Measurements from ENCODE around the gene PXMP4.

The PXMP4 gene

DNA sequence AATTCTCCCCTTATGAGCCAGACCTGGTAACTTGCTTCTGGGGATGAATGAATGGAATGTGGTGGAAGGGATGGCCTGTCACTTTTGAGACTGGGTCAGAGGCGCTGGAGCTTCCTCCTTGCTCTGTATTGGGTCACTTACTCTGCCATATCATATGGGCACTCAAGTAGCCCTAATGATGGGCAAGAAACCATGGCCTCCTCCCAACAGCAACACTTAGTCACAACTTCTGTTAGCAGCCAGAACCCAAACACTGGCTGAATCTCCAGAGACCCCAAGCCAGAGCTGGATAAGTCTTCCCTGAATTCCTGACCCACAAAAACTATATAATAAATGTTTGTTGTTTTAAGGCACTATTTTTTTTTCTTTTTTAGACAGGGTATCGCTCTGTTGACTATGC is 39.4 kb downstream of the PXMP4 start:
- H3K4me3 ChIP-seq (ENCODE audit: low read length): no peak overlapping the region
- 0 out of 2 replicates have a peak, but pooled peaks cover 3% of the 10 kb centered on the region for H3K4me1 ChIP-seq (ENCODE audit: insufficient read depth, low read length)
- 92% methylated on average over 2 of the region's 2 CpGs for WGBS
- H3K9ac ChIP-seq (ENCODE audit: low read depth, low read length): no peak overlapping the region
- H3K9me3 ChIP-seq (ENCODE audit: insufficient read depth, low read depth, low read length): no peaks in the 10 kb centered on the region
- no peak overlapping the region for H3K27ac ChIP-seq (ENCODE audit: low read depth, low read length)
- H3K27me3 ChIP-seq (ENCODE audit: insufficient read depth, low read length): no peaks in the 10 kb centered on the region
- H3K36me3 ChIP-seq (ENCODE audit: insufficient read depth, low read length): peaks cover 50% of the 10 kb centered on the region

DNA sequence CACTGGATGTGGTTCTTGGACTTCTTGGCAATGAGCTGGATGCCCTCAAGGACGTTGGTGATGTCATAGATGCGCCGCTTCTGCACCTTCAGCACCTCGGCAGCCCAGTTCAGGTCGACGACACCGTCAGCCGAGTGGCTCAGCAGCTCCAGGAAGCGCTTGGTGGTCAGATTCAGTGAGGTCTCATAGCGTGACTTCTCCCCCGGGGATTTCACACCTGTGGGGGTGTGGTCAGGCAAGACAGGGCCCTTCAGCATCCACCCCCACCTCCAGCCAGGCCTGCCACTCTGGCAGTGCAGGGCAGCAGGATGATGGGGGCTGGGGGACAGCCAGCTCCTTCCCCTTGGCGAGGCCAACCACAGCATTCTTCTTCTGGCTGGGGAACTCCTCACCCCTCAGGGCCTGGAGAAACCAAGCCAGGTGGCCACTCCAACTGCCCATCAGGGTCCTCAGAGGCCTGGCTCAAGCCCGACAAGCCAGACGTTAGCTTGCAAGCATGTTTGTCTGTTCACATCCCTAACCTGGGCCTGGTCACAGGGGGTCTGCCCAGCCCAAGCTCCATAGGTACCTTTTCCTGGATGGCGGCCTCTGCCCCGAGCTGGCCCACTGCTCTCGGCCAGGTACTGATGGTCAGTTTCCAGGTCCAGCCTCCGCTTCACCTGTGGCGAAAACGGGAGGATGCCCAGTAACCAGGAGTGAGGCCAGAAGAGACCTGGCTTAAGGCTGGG is 40.2 kb downstream of the PXMP4 start:
- WGBS: 91% methylated on average over 20 of the region's 20 CpGs
- peaks cover 50% of the 10 kb centered on the region for H3K36me3 ChIP-seq (ENCODE audit: insufficient read depth, low read length)
- H3K9ac ChIP-seq (ENCODE audit: low read depth, low read length): no peak overlapping the region

DNA sequence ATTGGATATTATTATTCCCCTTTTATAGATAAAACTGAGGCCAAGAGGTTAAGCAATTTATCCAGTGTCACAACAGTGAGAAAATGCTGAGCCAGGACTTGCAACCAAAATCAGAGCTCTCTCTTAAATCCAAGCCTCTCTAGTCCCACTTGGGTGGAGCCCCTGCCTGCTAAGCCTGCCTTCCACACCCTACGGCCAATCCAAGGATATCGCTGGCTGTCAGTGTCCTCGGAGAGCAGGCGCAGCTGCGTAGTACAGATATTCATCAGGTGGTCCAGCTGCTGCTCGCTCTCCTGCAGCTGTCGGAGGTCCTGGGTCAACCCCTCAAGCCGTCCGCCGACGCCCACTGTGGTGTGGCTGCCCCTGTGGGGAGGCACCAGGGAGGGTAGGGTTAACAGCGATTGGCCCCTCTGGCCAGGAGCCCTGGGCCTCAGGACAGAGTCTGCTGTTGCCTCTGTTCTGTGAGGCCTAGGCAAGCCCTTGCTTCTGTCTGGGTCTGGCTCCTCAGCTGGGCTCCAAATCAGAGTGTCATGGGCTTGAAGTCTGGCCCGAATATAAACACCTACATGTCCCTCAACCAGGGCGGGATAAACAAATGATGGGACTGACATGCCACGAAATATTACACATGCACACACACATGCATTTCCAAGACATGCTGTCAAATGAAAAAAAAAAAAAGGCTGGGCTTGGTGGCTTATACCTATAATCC is 42.0 kb downstream of the PXMP4 start:
- no peaks in the 10 kb centered on the region for H3K9me3 ChIP-seq (ENCODE audit: insufficient read depth, low read depth, low read length)
- peaks cover 6% of the 10 kb centered on the region for H3K4me1 ChIP-seq (ENCODE audit: insufficient read depth, low read length)
- WGBS: 93% methylated on average over 15 of the region's 15 CpGs

More for the DNA sequence above, 40.2 kb downstream of the PXMP4 start:
- H3K27ac ChIP-seq (ENCODE audit: low read depth, low read length): no peak overlapping the region
- no peaks in the 10 kb centered on the region for H3K9me3 ChIP-seq (ENCODE audit: insufficient read depth, low read depth, low read length)
- H3K27me3 ChIP-seq (ENCODE audit: insufficient read depth, low read length): no peaks in the 10 kb centered on the region
- H3K4me3 ChIP-seq (ENCODE audit: low read length): no peak overlapping the region
- H3K4me1 ChIP-seq (ENCODE audit: insufficient read depth, low read length): peaks cover 7% of the 10 kb centered on the region; the same call in 1 of the 2 replicates

DNA sequence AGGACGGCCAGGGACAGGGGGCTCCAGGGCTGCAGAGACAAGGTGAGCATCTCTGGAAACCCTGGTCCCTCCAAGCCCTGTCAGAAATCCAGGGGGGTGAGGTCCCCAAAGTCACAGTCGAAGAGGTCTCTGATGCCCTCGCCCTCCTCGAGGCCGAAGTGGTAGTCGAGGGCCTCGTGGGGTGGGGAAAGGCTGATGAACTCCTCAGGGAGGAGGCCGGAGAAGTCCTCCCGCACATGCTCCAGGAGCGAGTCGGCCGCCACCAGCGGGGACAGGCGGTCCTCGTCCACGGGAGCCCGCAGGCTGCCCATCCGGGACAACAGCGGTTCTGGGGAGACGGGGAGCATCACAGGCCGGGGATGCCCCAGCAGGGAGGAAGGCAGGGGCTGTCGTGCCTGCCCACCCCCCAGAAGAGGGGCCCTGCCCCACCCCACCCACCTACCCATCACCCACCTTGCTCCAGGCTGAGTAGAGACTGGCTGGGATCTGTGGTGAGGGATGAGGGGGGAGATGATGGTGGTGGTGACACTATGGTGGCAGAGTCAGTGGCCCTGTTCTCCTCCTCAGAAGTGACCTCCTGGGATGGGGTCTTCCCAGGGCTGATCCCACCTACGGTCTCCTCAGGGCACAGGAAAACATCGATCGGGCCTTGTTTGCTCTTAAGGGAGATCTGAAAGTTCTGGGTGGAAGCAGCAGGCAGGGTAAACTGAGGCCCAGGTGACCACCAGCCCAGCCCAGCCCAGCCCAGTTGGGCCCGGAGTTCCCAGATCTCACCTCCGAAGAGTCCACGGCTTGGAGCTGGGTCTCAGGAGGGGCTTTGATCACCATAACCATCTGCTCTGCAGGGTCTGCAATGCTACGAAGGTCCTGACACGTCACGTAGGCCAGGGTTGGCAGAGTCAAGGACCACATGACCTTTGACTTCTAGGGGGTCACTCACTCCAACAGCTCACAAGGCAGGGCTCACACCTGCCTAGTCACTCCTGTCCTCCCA is 43.2 kb downstream of the PXMP4 start:
- peaks cover 13% of the 10 kb centered on the region for H3K4me1 ChIP-seq (ENCODE audit: insufficient read depth, low read length)
- H3K9me3 ChIP-seq (ENCODE audit: insufficient read depth, low read depth, low read length): no peaks in the 10 kb centered on the region
- H3K4me3 ChIP-seq (ENCODE audit: low read length): no peak overlapping the region
- no peaks in the 10 kb centered on the region for H3K27me3 ChIP-seq (ENCODE audit: insufficient read depth, low read length)
- H3K36me3 ChIP-seq (ENCODE audit: insufficient read depth, low read length): peaks cover 50% of the 10 kb centered on the region
- no peak overlapping the region for H3K27ac ChIP-seq (ENCODE audit: low read depth, low read length)
- WGBS: 93% methylated on average over 31 of the region's 31 CpGs
- H3K9ac ChIP-seq (ENCODE audit: low read depth, low read length): no peak overlapping the region

More for the DNA sequence above, 42.0 kb downstream of the PXMP4 start:
- Histone ChIP-seq H3K36me3 (ENCODE audit: insufficient read depth, low read length) (peaks cover 50% of the 10 kb centered on the region), H3K27me3 (ENCODE audit: insufficient read depth, low read length) (no peaks in the 10 kb centered on the region), H3K4me3 (ENCODE audit: low read length) (no peak overlapping the region), H3K27ac (ENCODE audit: low read depth, low read length) (no peak overlapping the region), H3K9ac (ENCODE audit: low read depth, low read length) (no peak overlapping the region)

DNA sequence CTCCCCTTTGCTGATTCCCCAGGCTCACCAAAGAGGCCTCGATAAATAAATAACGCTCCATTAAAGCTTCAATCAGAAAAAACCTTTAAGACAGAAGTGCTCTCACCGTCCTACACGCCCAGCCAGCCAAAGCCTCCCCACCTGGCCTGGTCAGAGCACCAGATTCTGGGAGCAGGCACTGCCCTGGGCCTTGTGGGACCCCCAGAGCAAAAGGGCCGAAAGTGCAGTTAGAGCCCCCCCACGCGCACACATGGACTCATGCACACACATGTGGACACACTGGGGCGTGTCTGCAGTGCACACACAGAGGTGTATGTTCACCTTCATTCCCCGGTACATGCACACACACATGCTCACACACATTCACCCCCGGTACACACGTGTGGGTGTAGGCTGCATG is 44.0 kb downstream of the PXMP4 start:
- Histone ChIP-seq H3K9ac (ENCODE audit: low read depth, low read length) (no peak overlapping the region), H3K36me3 (ENCODE audit: insufficient read depth, low read length) (peaks cover 56% of the 10 kb centered on the region), H3K27me3 (ENCODE audit: insufficient read depth, low read length) (no peaks in the 10 kb centered on the region), H3K27ac (ENCODE audit: low read depth, low read length) (no peak overlapping the region), H3K9me3 (ENCODE audit: insufficient read depth, low read depth, low read length) (no peaks in the 10 kb centered on the region), H3K4me1 (ENCODE audit: insufficient read depth, low read length) (peaks cover 13% of the 10 kb centered on the region), H3K4me3 (ENCODE audit: low read length) (no peak overlapping the region)
- 93% methylated on average over 11 of the region's 11 CpGs for WGBS

DNA sequence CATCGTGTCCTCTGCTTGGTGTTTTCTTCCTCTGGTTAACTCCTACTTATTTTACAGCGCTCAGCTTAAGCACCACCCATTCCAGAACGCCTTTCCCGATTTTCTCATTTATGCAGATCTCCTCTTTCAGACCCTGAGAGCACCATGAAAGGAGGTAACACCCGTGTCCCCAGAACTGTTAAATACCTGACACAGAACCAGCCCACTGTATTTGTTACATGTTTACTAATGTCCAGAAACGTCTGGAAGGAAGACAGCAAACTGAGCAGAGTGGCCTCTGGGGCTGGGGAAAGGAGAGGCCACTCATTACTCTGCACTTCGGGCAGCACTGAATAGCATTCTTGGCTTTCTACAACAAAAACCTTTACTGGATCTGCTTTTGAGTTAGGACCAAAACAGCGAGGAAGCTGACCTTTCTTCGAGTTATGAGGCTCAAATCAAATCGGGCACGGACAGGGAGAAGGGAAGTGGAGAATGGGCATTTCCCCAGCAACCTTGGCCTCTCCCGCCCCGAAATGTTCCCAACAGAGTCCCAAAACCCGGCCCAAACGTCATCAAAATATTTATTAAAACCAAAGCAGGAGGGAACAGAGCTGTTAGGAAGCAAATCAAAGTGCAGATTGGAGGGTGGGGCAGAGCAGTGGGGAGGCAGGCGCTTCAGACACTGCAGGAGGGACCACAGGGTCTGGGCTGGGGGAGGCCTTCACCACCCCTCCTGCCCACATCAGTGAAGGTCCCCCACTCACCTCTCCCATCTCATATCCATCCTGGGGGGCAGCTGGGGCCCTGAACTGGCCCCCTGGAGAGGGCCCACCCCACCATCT is 44.8 kb downstream of the PXMP4 start:
- Histone ChIP-seq H3K9me3 (ENCODE audit: insufficient read depth, low read depth, low read length) (no peaks in the 10 kb centered on the region), H3K36me3 (ENCODE audit: insufficient read depth, low read length) (peaks cover 53% of the 10 kb centered on the region), H3K4me1 (ENCODE audit: insufficient read depth, low read length) (peaks cover 13% of the 10 kb centered on the region), H3K27me3 (ENCODE audit: insufficient read depth, low read length) (no peaks in the 10 kb centered on the region), H3K27ac (ENCODE audit: low read depth, low read length) (no peak overlapping the region; the same call in 1 of the 2 replicates), H3K4me3 (ENCODE audit: low read length) (peak overlapping the region; percentile 77), H3K9ac (ENCODE audit: low read depth, low read length) (no peak overlapping the region)
- 54% methylated on average over 16 of the region's 16 CpGs for WGBS

DNA sequence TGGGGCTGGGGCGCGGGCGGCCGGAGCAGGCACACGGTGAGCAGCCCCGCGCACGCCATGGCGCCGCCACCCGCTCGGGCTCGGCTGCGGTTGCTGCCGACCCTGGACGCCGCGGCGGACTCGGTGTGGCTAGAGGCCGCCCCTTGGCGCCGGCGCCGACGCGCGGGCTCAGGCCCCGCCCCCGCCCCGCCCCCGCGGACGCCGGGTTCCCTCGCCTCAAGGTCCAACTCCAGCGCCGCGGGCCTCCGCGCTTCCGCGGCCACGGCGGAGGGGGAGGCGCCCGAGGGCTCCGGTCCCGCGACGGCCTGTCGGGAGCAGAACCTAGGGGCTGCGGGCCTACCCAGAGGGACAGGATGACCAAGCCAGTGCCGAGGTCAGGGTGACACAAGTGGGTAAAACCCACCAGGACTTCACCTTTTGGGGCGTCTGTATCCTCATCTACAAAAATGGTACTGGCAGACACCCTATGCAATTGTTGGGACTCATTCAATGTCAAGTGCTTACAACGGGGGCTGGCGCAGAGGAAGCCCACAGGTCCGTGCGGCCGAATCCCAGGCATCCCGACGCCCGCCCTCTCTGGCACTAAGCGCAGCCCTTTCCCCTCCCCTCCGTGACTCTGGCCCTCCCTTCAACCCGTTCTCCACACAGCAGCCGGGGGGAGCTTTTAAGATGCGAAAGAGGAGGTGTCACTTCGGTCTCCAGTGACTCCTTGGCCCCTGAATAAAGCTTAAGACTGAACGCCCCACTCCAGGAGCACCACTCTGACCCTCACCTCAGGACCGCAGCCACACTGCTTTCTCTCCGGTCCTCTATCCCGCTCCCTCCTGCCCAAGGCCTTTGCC is 45.6 kb downstream of the PXMP4 start, which contains the start of gene NECAB3:
Gene NECAB3 (minus strand): TSS at position 135 of the 842 bp plus-strand sequence. CDS start 76 bp downstream, at position 59.
- Histone ChIP-seq H3K9ac (ENCODE audit: low read depth, low read length) (peak within 1 kb of the TSS; percentile 75), H3K36me3 (ENCODE audit: insufficient read depth, low read length) (peaks cover 45% of the 10 kb centered on the region), H3K27ac (ENCODE audit: low read depth, low read length) (peak within 1 kb of the TSS; percentile 73; the same call in 1 of the 2 replicates), H3K4me3 (ENCODE audit: low read length) (peak within 1 kb of the TSS; percentile 77), H3K27me3 (ENCODE audit: insufficient read depth, low read length) (no peaks in the 10 kb centered on the region), H3K9me3 (ENCODE audit: insufficient read depth, low read depth, low read length) (no peaks in the 10 kb centered on the region), H3K4me1 (ENCODE audit: insufficient read depth, low read length) (peaks cover 13% of the 10 kb centered on the region)
- 1% methylated on average over 73 of the region's 73 CpGs for WGBS

DNA sequence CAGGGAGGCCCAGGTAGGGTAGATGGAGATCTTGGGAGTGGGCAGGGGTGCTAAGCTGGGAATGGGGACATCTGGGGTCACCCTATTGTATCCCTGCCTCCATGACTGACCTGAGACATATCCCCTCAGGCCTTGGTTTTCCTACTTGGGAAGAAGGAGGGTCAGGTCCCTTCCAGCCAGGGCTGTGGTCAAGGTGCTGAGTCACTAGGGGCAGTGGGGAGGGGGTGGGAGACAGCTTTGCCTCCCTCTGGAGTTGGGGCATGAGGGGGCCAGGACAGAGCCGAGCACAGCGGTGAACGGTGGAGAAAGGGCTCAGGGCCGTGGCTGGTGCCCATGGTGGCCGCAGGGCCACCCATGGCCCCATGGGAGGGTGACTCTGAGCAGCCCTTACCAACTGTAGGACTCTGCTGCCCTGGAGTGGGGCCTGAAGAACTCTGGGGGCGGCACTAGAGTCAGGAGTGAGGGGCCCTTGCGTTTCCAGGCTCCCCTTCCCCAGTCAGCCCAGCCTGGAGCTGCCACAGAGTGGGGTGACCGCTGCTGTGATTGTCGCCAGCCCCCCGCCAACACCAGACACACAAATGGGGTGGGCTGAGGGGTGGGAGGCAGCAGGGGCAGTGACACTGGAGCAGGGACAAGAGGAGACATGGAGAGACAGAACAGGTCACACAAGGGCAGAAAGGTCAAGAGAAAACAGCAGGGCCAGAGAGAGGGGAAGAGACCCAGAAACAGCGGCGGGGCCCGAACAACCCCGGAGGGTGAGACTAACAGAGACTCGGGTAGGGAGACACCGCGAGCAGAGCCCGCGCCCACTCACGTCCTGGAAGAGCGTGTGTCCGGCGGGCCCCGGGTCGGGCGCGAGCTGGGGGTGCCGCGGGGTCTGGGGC is 46.5 kb downstream of the PXMP4 start:
- Histone ChIP-seq H3K27me3 (ENCODE audit: insufficient read depth, low read length) (no peaks in the 10 kb centered on the region), H3K9me3 (ENCODE audit: insufficient read depth, low read depth, low read length) (no peaks in the 10 kb centered on the region), H3K36me3 (ENCODE audit: insufficient read depth, low read length) (peaks cover 39% of the 10 kb centered on the region), H3K9ac (ENCODE audit: low read depth, low read length) (peak overlapping the region; percentile 75), H3K4me3 (ENCODE audit: low read length) (peak overlapping the region; percentile 77), H3K4me1 (ENCODE audit: insufficient read depth, low read length) (peaks cover 13% of the 10 kb centered on the region), H3K27ac (ENCODE audit: low read depth, low read length) (no peak overlapping the region)
- 5% methylated on average over 29 of the region's 29 CpGs for WGBS

DNA sequence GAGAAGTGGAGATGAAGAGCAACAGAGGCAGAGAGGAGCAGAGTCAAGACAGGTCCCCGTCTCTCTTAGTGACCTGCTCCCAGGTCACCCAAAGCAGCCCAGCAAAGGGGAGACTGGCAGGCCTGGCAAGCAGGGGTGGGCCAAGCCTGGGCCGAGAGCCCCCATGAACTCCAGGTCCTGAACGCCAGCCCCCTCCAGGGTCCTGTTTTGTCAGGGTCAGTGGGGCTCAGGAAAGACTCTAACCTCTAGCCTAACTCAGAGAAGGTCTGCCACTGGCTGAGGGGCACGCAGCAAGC is 47.0 kb downstream of the PXMP4 start:
- peaks cover 36% of the 10 kb centered on the region for H3K36me3 ChIP-seq (ENCODE audit: insufficient read depth, low read length)
- peak overlapping the region; percentile 75 for H3K9ac ChIP-seq (ENCODE audit: low read depth, low read length)
- no peak overlapping the region for H3K27ac ChIP-seq (ENCODE audit: low read depth, low read length)
- H3K4me1 ChIP-seq (ENCODE audit: insufficient read depth, low read length): peaks cover 13% of the 10 kb centered on the region
- WGBS: 67% methylated on average over 4 of the region's 4 CpGs
- H3K27me3 ChIP-seq (ENCODE audit: insufficient read depth, low read length): no peaks in the 10 kb centered on the region
- H3K4me3 ChIP-seq (ENCODE audit: low read length): peak overlapping the region; percentile 77
- no peaks in the 10 kb centered on the region for H3K9me3 ChIP-seq (ENCODE audit: insufficient read depth, low read depth, low read length)
